Kidney (tissue), 14 donors: ENCODE data around the gene CPED1. TPM values are rescaled to one million over a fixed set of nuclear protein-coding genes. Genes with fewer than 3 reads are reported as not detected.

Experiments
- DNase-seq, 5 donors: peaks; one replicate each; pipeline ENCODE4 v3.0.0-alpha.2; 2013 to 2020
- FAIRE-seq: peaks from 2 replicates; lab custom pipeline; 2012; peaks lifted over from hg19 to GRCh38; lab: Jason Lieb, UNC
- H3K27ac ChIP-seq, 2 donors: one replicate each; pipeline ENCODE4 v1.7.0; 2013; ENCODE audit warnings: low read depth in 2 of 2, low read length in 2 of 2, inconsistent platforms in 1 of 2
- H3K27me3 ChIP-seq: one replicate; pipeline ENCODE4 v1.7.1; 2013; ENCODE audit warnings: low read length, inconsistent platforms; ENCODE audit not compliant: control insufficient read depth, insufficient read depth
- H3K36me3 ChIP-seq, 3 donors: one replicate each; pipeline versions ENCODE4 v1.7.0 to v1.7.1; 2013; ENCODE audit warnings: low read length in 3 of 3, control low read depth in 1 of 3, inconsistent platforms in 1 of 3; ENCODE audit not compliant: insufficient read depth in 3 of 3, control insufficient read depth in 2 of 3
- H3K4me1 ChIP-seq, 3 donors: one replicate each; pipeline versions ENCODE4 v1.7.0 to v1.7.1; 2013; ENCODE audit warnings: low read length in 3 of 3, inconsistent platforms in 1 of 3, low read depth in 1 of 3; ENCODE audit not compliant: control insufficient read depth in 2 of 3, insufficient read depth in 2 of 3
- H3K4me3 ChIP-seq, 3 donors: one replicate each; pipeline versions ENCODE4 v1.7.0 to v1.8.1; 2013; ENCODE audit warnings: low read length in 3 of 3, control low read depth in 1 of 3, inconsistent platforms in 1 of 3
- H3K9ac ChIP-seq, 3 donors: one replicate each; pipeline versions ENCODE4 v1.7.0 to v1.7.1; 2013; ENCODE audit warnings: low read length in 3 of 3, control low read depth in 1 of 3, inconsistent platforms in 1 of 3
- H3K9me3 ChIP-seq, 3 donors: one replicate each; pipeline versions ENCODE4 v1.7.0 to v1.7.1; 2013; ENCODE audit warnings: low read length in 3 of 3, control low read depth in 1 of 3, inconsistent platforms in 1 of 3; ENCODE audit not compliant: control insufficient read depth in 2 of 3, insufficient read depth in 1 of 3
- CTCF ChIP-seq: IDR thresholded peaks from 3 replicates; pipeline ENCODE4 v1.5.1; 2012; ENCODE audit warnings: mild to moderate bottlenecking, moderate library complexity, borderline replicate concordance; ENCODE audit not compliant: insufficient read depth; ENCODE audit errors: extremely low read depth
- intact Hi-C: fragments of 100-400 bp; cut with DNase I; formaldehyde crosslinking; loops from one replicate; pipeline ENCODE4 v1.11.1; 2022
- polyA plus RNA-seq: library from polyadenylated mRNA; stranded (reverse); fragments of 350-450 nt; fragmentation: Illumina TruSeq; extraction: RNeasy Lipid Tissue Mini Kit (QIAGEN cat#74804); gene quantifications from one replicate; pipeline ENCODE4 v1.2.3, GENCODE V29; 2014; ENCODE audit warnings: low read depth, low replicate concordance; ENCODE audit not compliant: insufficient read depth
- total RNA-seq: library from RNA; stranded (reverse); fragmentation: NEBNext Ultra II Directional; extraction: Animal tissue kit (Norgen Biotek cat#: 25700); gene quantifications from one replicate; pipeline ENCODE4 v1.2.1, GENCODE V29; 2021
- donor health status: control.
- donor health status: control.
- donor health status: control.
- donor health status: control.
- donor health status: control.
- donor health status: DM: yes; HTN: yes; CAD: no.
- donor health status: Normal renal cell carcinoma (clear cell type).

The CPED1 gene
- total and polyA plus RNA-seq, 2 donors from 2014 or later, result 2.9 to 16.9 TPM

- Histone ChIP-seq H3K27me3 (no peaks in the 10 kb centered on the region), H3K9ac (no peak overlapping the region), H3K4me3 (no peak overlapping the region), H3K9me3 (no peaks in the 10 kb centered on the region), H3K4me1 (no peaks in the 10 kb centered on the region), H3K36me3 (no peaks in the 10 kb centered on the region), H3K27ac (no peak overlapping the region)
- FAIRE-seq, result no peak
- intact Hi-C loops, result loop anchor here (10.0 kb wide), 1 partner anchor 118 kb away; the partner anchor contains the start of gene CPED1
- TF ChIP-seq CTCF, result no peak
- no peak for DNase-seq
Observed at GRCh38 chr7:121103086-121103485, 114.6 kb downstream of the CPED1 start.

- DNase-seq (no peak), FAIRE-seq (no peak)
- H3K36me3 ChIP-seq, result no peaks in the 10 kb centered on the region
- H3K4me3 ChIP-seq, result no peak overlapping the region
- no peaks in the 10 kb centered on the region for H3K27me3 ChIP-seq
- no peak overlapping the region for H3K27ac ChIP-seq
- no peaks in the 10 kb centered on the region for H3K9me3 ChIP-seq
- no peaks in the 10 kb centered on the region for H3K4me1 ChIP-seq
- H3K9ac ChIP-seq, result no peak overlapping the region
- intact Hi-C loops, result loop anchor here (10.0 kb wide), 1 partner anchor 119 kb away; the partner anchor contains the start of gene CPED1
- no peak for TF ChIP-seq CTCF
Observed at GRCh38 chr7:121103579-121103978, 115.1 kb downstream of the CPED1 start.

GRCh38 chr7:121105262-121105661 is 116.8 kb downstream of the CPED1 start:
- FAIRE-seq, result no peak
- H3K36me3 ChIP-seq, result no peaks in the 10 kb centered on the region
- H3K9ac ChIP-seq, result no peak overlapping the region
- peak in 1 of 5 donors; percentile 34 for DNase-seq
- no peak overlapping the region for H3K4me3 ChIP-seq
- H3K27ac ChIP-seq, result no peak overlapping the region
- intact Hi-C loops, result loop anchor here (10.0 kb wide), 1 partner anchor 120 kb away; the partner anchor contains the start of gene CPED1
- no peaks in the 10 kb centered on the region for H3K27me3 ChIP-seq
- H3K4me1 ChIP-seq, result no peaks in the 10 kb centered on the region
- no peak for TF ChIP-seq CTCF
- no peaks in the 10 kb centered on the region for H3K9me3 ChIP-seq

GRCh38 chr7:121107923-121108498 is 119.5 kb downstream of the CPED1 start:
- H3K9me3 ChIP-seq, result no peaks in the 10 kb centered on the region
- no peak overlapping the region for H3K9ac ChIP-seq
- intact Hi-C loops, result loop anchor here (10.0 kb wide), 1 partner anchor 123 kb away; the partner anchor contains the start of gene CPED1
- H3K36me3 ChIP-seq, result no peaks in the 10 kb centered on the region
- no peaks in the 10 kb centered on the region for H3K27me3 ChIP-seq
- TF ChIP-seq CTCF, result peak; percentile 73
- H3K4me3 ChIP-seq, result no peak overlapping the region
- no peak overlapping the region for H3K27ac ChIP-seq
- FAIRE-seq (peak; percentile 88), DNase-seq (peak in 2 of 5 donors; percentile 76 to 78)
- no peaks in the 10 kb centered on the region for H3K4me1 ChIP-seq
